ENCODE measurements around the gene ZNF254.
"Not testable (repeated sequence)": the region's sequence is repeated elsewhere in the genome, so short reads cannot be mapped to it uniquely, and the experiment has no call there.

ZNF254 gene

GRCh38 chr19:24073807-24074206 is 13.2 kb upstream of the ZNF254 start:
- DNase-seq = no peak

- DNase-seq = no peak
Observed at GRCh38 chr19:24074720-24075454, 12.1 kb upstream of the ZNF254 start.

- not testable (repeated sequence) for DNase-seq
Observed at GRCh38 chr19:24075530-24075929, 11.5 kb upstream of the ZNF254 start.

GRCh38 chr19:24078680-24079079 is 8.3 kb upstream of the ZNF254 start:
- no peak for DNase-seq

- no peak for DNase-seq
Observed at GRCh38 chr19:24081056-24081455, 5.9 kb upstream of the ZNF254 start.

- no peak for DNase-seq
Observed at GRCh38 chr19:24098359-24098758, 11.4 kb downstream of the ZNF254 start.

- DNase-seq = no peak
Observed at GRCh38 chr19:24099829-24100228, 12.8 kb downstream of the ZNF254 start.

GRCh38 chr19:24100597-24100996 is 13.6 kb downstream of the ZNF254 start:
- not testable (repeated sequence) for DNase-seq

GRCh38 chr19:24101459-24102115 is 14.6 kb downstream of the ZNF254 start:
- no peak for DNase-seq

- no peak for DNase-seq
Observed at GRCh38 chr19:24127601-24128000, 40.6 kb downstream of the ZNF254 start.

GRCh38 chr19:24140099-24140498 is 53.1 kb downstream of the ZNF254 start:
- no peak for DNase-seq

- no peak for DNase-seq
Observed at GRCh38 chr19:24140591-24140990, 53.6 kb downstream of the ZNF254 start.

GRCh38 chr19:24141612-24142011 is 54.6 kb downstream of the ZNF254 start:
- DNase-seq = no peak

GRCh38 chr19:24142771-24143170 is 55.8 kb downstream of the ZNF254 start:
- DNase-seq = no peak

GRCh38 chr19:24159707-24160106 is 72.7 kb downstream of the ZNF254 start:
- DNase-seq = no peak

GRCh38 chr19:24166055-24166454 is 79.1 kb downstream of the ZNF254 start:
- DNase-seq = no peak

- no peak for DNase-seq
Observed at GRCh38 chr19:24173882-24174281, 86.9 kb downstream of the ZNF254 start.

GRCh38 chr19:24177686-24178085 is 90.7 kb downstream of the ZNF254 start:
- no peak for DNase-seq

- no peak for DNase-seq
Observed at GRCh38 chr19:24178207-24178606, 91.2 kb downstream of the ZNF254 start.
